Upper lobe of left lung (tissue), 6 donors: Measurements from ENCODE around the gene GJB2. TPM values are rescaled to one million over a fixed set of nuclear protein-coding genes. Genes with fewer than 3 reads are reported as not detected.
A peak's percentile ranks its signal among the peaks of the same experiment; 100 is the strongest.

Experiments
- ATAC-seq, 2 donors: fragments of 200-7000 bp; cut with Tn5 transposase; one replicate each; pipeline ENCODE4 v1.9.1; 2022; ENCODE audit warnings: mild to moderate bottlenecking in 2 of 2, moderate library complexity in 2 of 2; ENCODE audit not compliant: low FRiP score in 2 of 2
- DNase-seq, 2 donors: peaks; one replicate each; pipeline ENCODE4 v3.0.0-alpha.2; 2019 to 2020
- H3K27ac ChIP-seq, 4 donors: fragments of 200-600 bp; sonication (generic); one replicate each; pipeline ENCODE4 v1.5.1; 2016 to 2019
- H3K27me3 ChIP-seq, 4 donors: fragments of 200-600 bp; sonication (generic); one replicate each; pipeline ENCODE4 v1.5.1; 2017 to 2019
- H3K36me3 ChIP-seq, 4 donors: fragments of 200-600 bp; sonication (generic); one replicate each; pipeline ENCODE4 v1.5.1; 2016 to 2019
- H3K4me1 ChIP-seq, 4 donors: fragments of 200-600 bp; sonication (generic); one replicate each; pipeline ENCODE4 v1.5.1; 2018 to 2019
- H3K4me3 ChIP-seq, 4 donors: fragments of 200-600 bp; sonication (generic); one replicate each; pipeline ENCODE4 v1.5.1; 2017 to 2019; ENCODE audit warnings: mild to moderate bottlenecking in 2 of 4, moderate library complexity in 1 of 4
- H3K9me3 ChIP-seq, 4 donors: fragments of 200-600 bp; sonication (generic); one replicate each; pipeline ENCODE4 v1.5.1; 2018 to 2019
- EP300 ChIP-seq, 4 donors: sonication (generic); formaldehyde crosslinking; IDR thresholded peaks; one replicate each; pipeline ENCODE4 v1.5.1; 2017; ENCODE audit warnings: antibody characterized with exemption in 4 of 4, control low read depth in 2 of 4
- POLR2A ChIP-seq, 4 donors: fragments of 450-650 bp; IDR thresholded peaks; one replicate each; pipeline ENCODE4 v1.5.1; 2016 to 2017; ENCODE audit warnings: antibody characterized with exemption in 4 of 4, mild to moderate bottlenecking in 2 of 4
- POLR2AphosphoS5 ChIP-seq, 2 donors: sonication (generic); formaldehyde crosslinking; IDR thresholded peaks; one replicate each; pipeline ENCODE4 v1.5.1; 2017; ENCODE audit warnings: antibody characterized with exemption in 2 of 2
- whole genome bisulfite sequencing, 2 donors: methylation state at CpG; one replicate each; pipeline ENCODE4 v1.1.5; 2017 to 2018; 5-methylcytosine and 5-hydroxymethylcytosine counted together
- total RNA-seq, 6 donors: library from RNA; depleted of rRNA in 4 of 6; stranded (reverse); fragments of >200 nt in 4 of 6; gene quantifications; one replicate each; pipeline versions ENCODE4 v1.1.0 to v1.2.1, GENCODE V29; 2016 to 2021
- TF ChIP-seq, protein P1 (sequence below), 6 experiments: fragments of 450-650 bp in 4 of 6; fragments of 200-600 bp in 2 of 6; sonication (generic) in 2 of 6; IDR thresholded peaks; one replicate each; pipeline ENCODE4 v1.5.1; 2016 to 2019; ENCODE audit warnings: antibody characterized with exemption in 6 of 6
- donor health status: DM: no; HTN: no; CAD: no; lungs with moderate emphysema.
- donor health status: DM: no; HTN: yes; CAD: no; lungs with severe emphysema.

The GJB2 gene
- total RNA-seq, 6 donors from 2014 or later, result 0.31 to 1.5 (median 0.76) TPM; not detected in 1

- Histone ChIP-seq H3K27ac (no peak overlapping the region), H3K9me3 (no peaks in the 10 kb centered on the region), H3K4me3 (no peak overlapping the region), H3K27me3 (peaks cover 0 to 16% (median 10%) of the 10 kb centered on the region in 4 donors), H3K36me3 (no peaks in the 10 kb centered on the region), H3K4me1 (peaks cover 0 to 9% (median 4%) of the 10 kb centered on the region in 4 donors)
- DNase-seq (no peak), ATAC-seq (no peak)
- TF ChIP-seq POLR2AphosphoS5 (IDR thresholded peaks at IDR 0.05) (no peak), EP300 (IDR thresholded peaks at IDR 0.05) (no peak), POLR2A (IDR thresholded peaks at IDR 0.05) (no peak)
- TF ChIP-seq, protein P1, sequence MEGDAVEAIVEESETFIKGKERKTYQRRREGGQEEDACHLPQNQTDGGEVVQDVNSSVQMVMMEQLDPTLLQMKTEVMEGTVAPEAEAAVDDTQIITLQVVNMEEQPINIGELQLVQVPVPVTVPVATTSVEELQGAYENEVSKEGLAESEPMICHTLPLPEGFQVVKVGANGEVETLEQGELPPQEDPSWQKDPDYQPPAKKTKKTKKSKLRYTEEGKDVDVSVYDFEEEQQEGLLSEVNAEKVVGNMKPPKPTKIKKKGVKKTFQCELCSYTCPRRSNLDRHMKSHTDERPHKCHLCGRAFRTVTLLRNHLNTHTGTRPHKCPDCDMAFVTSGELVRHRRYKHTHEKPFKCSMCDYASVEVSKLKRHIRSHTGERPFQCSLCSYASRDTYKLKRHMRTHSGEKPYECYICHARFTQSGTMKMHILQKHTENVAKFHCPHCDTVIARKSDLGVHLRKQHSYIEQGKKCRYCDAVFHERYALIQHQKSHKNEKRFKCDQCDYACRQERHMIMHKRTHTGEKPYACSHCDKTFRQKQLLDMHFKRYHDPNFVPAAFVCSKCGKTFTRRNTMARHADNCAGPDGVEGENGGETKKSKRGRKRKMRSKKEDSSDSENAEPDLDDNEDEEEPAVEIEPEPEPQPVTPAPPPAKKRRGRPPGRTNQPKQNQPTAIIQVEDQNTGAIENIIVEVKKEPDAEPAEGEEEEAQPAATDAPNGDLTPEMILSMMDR (IDR thresholded peaks at IDR 0.05), result no peak
- WGBS, 2 donors, result 80 to 87% methylated on average over 5 to 7 of the region's 7 CpGs
These were observed 47.2 kb downstream of the GJB2 start for GRCh38 chr13:20145521-20145920.

DNA sequence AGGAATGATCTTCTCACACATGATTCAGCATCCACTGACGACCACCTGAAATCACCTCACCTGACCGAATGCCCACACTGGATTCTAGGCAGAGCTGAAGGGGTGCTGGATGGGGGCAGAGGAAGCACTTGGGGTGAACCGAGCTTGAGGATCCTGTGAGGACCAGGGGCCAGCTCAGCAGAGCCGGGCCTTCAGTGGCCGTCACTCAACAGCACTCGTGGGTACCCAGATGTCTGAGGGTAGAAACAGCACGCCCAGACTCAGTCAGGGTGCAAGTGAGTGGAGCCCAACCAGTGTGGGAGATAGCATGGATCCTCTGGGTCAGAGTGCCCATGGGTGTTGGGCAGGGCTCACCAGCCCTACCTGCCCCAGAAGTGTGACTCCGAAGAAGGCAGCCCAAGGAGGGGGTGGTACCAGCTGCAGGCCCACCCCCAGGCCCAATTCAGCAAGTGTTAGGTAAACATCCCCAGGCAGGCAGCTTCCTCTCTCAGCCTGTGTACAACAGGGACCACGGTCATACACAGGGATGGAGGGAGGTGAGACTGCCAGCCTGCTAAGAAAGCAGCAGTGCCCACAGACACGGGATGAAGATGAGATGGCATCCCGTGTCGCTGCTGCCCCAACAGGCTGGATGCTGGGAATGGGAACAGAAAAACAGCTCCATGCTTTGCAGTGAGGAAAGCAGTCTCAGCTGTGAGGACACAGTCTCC lies 48.4 kb downstream of the GJB2 start:
- Histone ChIP-seq H3K4me3 (no peak overlapping the region), H3K36me3 (no peaks in the 10 kb centered on the region), H3K9me3 (no peaks in the 10 kb centered on the region), H3K27ac (no peak overlapping the region), H3K4me1 (peaks cover 0 to 9% (median 4%) of the 10 kb centered on the region in 4 donors), H3K27me3 (peaks cover 0 to 16% (median 10%) of the 10 kb centered on the region in 4 donors)
- no peak for TF ChIP-seq EP300 (IDR thresholded peaks at IDR 0.05)
- no peak for DNase-seq
- no peak for ATAC-seq
- WGBS, 2 donors, result 79 to 85% methylated on average over 11 to 12 of the region's 12 CpGs

GRCh38 chr13:20142927-20143480 lies 49.7 kb downstream of the GJB2 start:
- TF ChIP-seq POLR2A (IDR thresholded peaks at IDR 0.05), result no peak
- TF ChIP-seq POLR2AphosphoS5 (IDR thresholded peaks at IDR 0.05), result no peak
- TF ChIP-seq, protein P1 (IDR thresholded peaks at IDR 0.05), result no peak
- TF ChIP-seq EP300 (IDR thresholded peaks at IDR 0.05), result no peak
- no peak overlapping the region for H3K27ac ChIP-seq
- WGBS, 2 donors, result 79 to 94% methylated on average over 13 to 30 of the region's 30 CpGs
- H3K36me3 ChIP-seq, result no peaks in the 10 kb centered on the region
- H3K9me3 ChIP-seq, result no peaks in the 10 kb centered on the region
- peaks cover 0 to 9% (median 4%) of the 10 kb centered on the region in 4 donors for H3K4me1 ChIP-seq
- no peak for ATAC-seq
- H3K27me3 ChIP-seq, result peaks cover 0 to 16% (median 10%) of the 10 kb centered on the region in 4 donors
- peak in 1 of 2 donors; percentile 64 for DNase-seq
- no peak overlapping the region for H3K4me3 ChIP-seq

DNA sequence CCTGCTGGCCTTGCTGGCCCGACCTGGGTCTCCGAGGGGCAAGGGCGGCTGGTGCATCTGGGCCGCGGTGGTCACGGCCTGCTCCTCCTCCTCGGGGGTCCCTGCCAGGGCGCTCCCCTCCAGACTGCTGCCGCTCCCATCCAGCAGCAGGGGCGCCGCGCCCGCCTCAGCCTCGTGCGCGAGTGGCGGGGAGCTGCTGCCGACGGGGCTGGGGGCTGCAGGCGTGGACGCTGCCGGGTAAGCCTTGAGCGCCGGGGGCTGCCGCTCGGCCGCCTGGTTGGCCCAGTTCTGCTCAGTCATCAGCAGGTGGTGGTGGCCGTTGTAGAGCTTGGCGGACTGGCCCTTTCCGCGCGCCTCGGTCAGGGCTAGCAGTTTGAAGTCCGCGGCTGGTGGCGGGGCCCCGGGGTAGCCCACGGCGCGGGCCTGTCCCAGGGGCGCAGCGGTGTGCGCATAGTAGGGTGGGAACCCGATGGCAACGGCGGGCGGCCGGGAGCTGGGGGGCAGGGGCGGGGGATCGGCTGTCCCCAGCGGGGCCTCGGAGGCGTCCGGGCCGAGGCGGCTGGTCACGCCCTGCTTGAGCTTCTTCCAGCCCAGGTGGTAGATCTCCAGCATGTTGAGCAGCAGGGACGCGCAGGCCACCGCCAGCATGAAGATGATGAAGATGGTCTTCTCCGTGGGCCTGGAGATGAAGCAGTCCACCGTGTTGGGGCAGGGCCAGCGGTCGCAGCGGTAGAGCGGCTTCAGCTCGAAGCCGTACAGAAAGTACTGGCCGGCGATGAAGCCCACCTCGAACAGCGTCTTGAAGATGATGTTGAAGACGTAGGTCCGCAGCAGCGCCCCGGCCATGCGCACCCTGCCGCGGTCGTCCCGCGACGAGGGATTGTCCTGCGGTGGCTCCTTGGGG lies 50.5 kb downstream of the GJB2 start:
- 60 to 68% methylated on average over 20 to 44 of the region's 84 CpGs for WGBS, 2 donors
- Histone ChIP-seq H3K27me3 (peaks cover 0 to 16% (median 10%) of the 10 kb centered on the region in 4 donors), H3K27ac (no peak overlapping the region), H3K4me1 (peaks cover 0 to 9% (median 4%) of the 10 kb centered on the region in 4 donors), H3K9me3 (no peaks in the 10 kb centered on the region), H3K36me3 (no peaks in the 10 kb centered on the region), H3K4me3 (no peak overlapping the region)
- DNase-seq (peak in 1 of 2 donors; percentile 81), ATAC-seq (peak in 1 of 2 donors; percentile 28)
- no peak for TF ChIP-seq POLR2A (IDR thresholded peaks at IDR 0.05)
- TF ChIP-seq, protein P1 (IDR thresholded peaks at IDR 0.05), result no peak
- TF ChIP-seq EP300 (IDR thresholded peaks at IDR 0.05), result no peak
- TF ChIP-seq POLR2AphosphoS5 (IDR thresholded peaks at IDR 0.05), result no peak
